ENCODE data around the gene CRYBG1. TPM values are rescaled to one million over a fixed set of nuclear protein-coding genes. Genes with fewer than 3 reads are reported as not detected.
A peak's percentile ranks its signal among the peaks of the same experiment; 100 is the strongest.

Gene CRYBG1
- total and polyA plus RNA-seq, 4 experiments from 2014 or later: 20.5 to 47.1 (median 38.5) TPM

DNA sequence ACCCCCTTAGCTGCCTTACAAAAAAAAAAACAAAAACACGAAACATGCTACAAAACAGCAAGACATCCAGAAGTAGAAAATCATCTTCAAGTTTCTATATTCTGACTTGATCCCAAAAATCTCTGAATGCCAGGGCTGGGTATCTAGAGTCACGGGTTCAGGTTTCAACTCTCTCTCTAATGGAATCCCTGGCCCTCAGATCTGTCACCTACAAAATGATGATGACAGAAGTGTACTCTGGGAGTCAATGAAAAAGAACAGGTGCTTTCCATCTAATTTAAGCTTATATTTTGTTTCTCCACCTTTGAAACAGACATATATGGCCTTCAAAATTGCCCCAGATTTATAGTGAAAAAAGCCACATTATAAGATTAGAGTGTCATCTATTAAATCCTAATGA is 250.5 kb downstream of the CRYBG1 start:
- H3K27ac Mint-ChIP-seq: no peak overlapping the region
- H3K4me1 ChIP-seq (ENCODE audit: insufficient read depth, low read length): no peaks in the 10 kb centered on the region

DNA sequence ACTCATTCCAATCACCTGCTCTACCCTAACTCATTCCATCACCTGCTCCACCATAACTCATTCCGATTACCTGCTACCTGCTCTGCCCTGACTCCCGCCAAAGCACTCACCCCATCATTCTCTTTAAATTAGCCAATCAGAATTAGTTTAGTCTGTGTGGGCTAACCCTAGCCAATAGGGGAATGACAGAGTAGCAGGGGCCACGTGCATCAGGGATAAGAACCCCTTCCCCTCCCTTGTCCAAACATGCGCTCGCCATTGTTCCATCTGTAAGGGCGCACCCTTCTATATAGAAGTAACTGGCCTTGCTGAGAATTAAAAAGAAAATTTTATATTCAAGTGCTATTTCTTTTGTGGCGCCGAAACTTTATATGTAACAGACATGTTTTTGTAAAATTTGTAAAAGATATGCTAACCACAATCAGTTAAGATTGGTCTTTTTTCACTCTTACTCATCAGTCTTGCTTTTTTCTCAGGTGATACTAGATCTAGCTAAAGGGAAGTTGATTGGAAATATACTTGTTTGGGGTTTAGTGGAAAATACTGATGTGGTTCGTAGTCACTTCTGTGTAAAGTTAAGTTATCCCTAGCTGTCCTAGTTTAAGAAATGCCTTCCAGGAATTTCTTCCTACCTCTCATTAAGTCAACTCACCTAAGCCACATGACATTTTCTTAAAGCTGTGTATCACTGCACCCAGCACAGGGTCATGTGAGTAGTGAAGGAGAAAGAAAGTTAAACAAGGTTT is 252.3 kb downstream of the CRYBG1 start:
- Mint-ChIP-seq H3K9me3 (no peaks in the 10 kb centered on the region), H3K27ac (peak overlapping the region in 1 of 7 donors; percentile 0), H3K4me1 (peaks cover 0 to 5% (median 1%) of the 10 kb centered on the region in 4 donors), H3K4me3 (no peak overlapping the region), H3K27me3 (no peaks in the 10 kb centered on the region), H3K36me3 (peaks cover 14 to 24% of the 10 kb centered on the region in 2 donors)
- intact Hi-C loops (cut with micrococcal nuclease): no loop called here
- DNase-seq: no peak
- H3K27me3 ChIP-seq (ENCODE audit: insufficient read depth, low read length): no peaks in the 10 kb centered on the region
- H3K36me3 ChIP-seq (ENCODE audit: insufficient read depth, low read length): no peaks in the 10 kb centered on the region
- ChIA-PET POLR2A (ENCODE audit: partially characterized antibody) (no interaction called here), CTCF (ENCODE audit: partially characterized antibody) (interaction anchor here (0.6 to 1.2 kb wide), 3 partner anchors 167 to 1049 kb away, joined by 3 read pairs; no protein-coding TSS in a partner anchor)
- no peak overlapping the region for H3K27ac ChIP-seq (ENCODE audit: low read depth, low read length)
- H3K9me3 ChIP-seq (ENCODE audit: control insufficient read depth in 1 of 2, low read length in 2 of 2): no peaks in the 10 kb centered on the region
- no peak overlapping the region for H3K4me3 ChIP-seq (ENCODE audit: low read length in 2 of 2)
- no peaks in the 10 kb centered on the region for H3K4me1 ChIP-seq (ENCODE audit: insufficient read depth, low read length)

More for the DNA sequence above, 250.5 kb downstream of the CRYBG1 start:
- Histone ChIP-seq H3K9me3 (ENCODE audit: control insufficient read depth in 1 of 2, low read length in 2 of 2) (no peaks in the 10 kb centered on the region), H3K4me3 (ENCODE audit: low read length in 2 of 2) (no peak overlapping the region), H3K27ac (ENCODE audit: low read depth, low read length) (no peak overlapping the region), H3K27me3 (ENCODE audit: insufficient read depth, low read length) (no peaks in the 10 kb centered on the region), H3K36me3 (ENCODE audit: insufficient read depth, low read length) (no peaks in the 10 kb centered on the region)
- H3K4me3 Mint-ChIP-seq: no peak overlapping the region
- H3K27me3 Mint-ChIP-seq: no peaks in the 10 kb centered on the region
- ChIA-PET CTCF (ENCODE audit: partially characterized antibody) (interaction anchor here (0.6 to 1.5 kb wide), 7 partner anchors 9 to 272 kb away, joined by 3 to 4 read pairs (median 3); no protein-coding TSS in a partner anchor), POLR2A (ENCODE audit: partially characterized antibody) (no interaction called here)
- peaks cover 8 to 20% of the 10 kb centered on the region in 2 donors for H3K36me3 Mint-ChIP-seq
- H3K4me1 Mint-ChIP-seq: peaks cover 0 to 5% (median 1%) of the 10 kb centered on the region in 4 donors
- no peaks in the 10 kb centered on the region for H3K9me3 Mint-ChIP-seq
- DNase-seq: no peak
- intact Hi-C loops (cut with micrococcal nuclease): no loop called here

DNA sequence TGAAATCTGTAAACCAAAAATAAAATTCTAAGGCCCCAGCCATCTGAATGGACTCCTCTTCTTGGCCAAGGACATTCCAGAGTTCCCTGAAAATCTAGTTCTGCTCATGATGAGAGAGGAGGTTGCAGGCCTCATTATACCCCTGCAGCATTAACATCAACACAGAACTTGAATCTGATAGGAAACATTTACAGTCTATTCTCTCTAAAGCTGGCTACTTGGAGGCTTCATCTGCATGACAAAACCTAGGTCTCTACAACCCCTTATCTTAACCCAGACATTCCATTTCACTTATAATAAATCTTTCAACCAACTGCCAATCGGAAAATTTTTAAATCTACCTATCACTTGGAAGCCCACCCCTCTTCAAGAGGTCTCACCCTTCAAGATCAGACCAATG is 253.1 kb downstream of the CRYBG1 start:
- CTCF ChIA-PET (ENCODE audit: partially characterized antibody): interaction anchor here (1.0 kb wide), 1 partner anchor 168 kb away, joined by 3 read pairs; no protein-coding TSS in a partner anchor
- Mint-ChIP-seq H3K4me3 (no peak overlapping the region), H3K27me3 (no peaks in the 10 kb centered on the region), H3K27ac (peak overlapping the region in 1 of 7 donors; percentile 23), H3K4me1 (peaks cover 0 to 2% (median 0%) of the 10 kb centered on the region in 4 donors), H3K36me3 (peaks cover 19 to 24% of the 10 kb centered on the region in 2 donors), H3K9me3 (no peaks in the 10 kb centered on the region)
- H3K4me1 ChIP-seq (ENCODE audit: insufficient read depth, low read length): no peaks in the 10 kb centered on the region
- no peaks in the 10 kb centered on the region for H3K27me3 ChIP-seq (ENCODE audit: insufficient read depth, low read length)
- H3K9me3 ChIP-seq (ENCODE audit: control insufficient read depth in 1 of 2, low read length in 2 of 2): no peaks in the 10 kb centered on the region
- no peak overlapping the region for H3K4me3 ChIP-seq (ENCODE audit: low read length in 2 of 2)
- POLR2A ChIA-PET (ENCODE audit: partially characterized antibody): no interaction called here
- H3K36me3 ChIP-seq (ENCODE audit: insufficient read depth, low read length): no peaks in the 10 kb centered on the region
- H3K27ac ChIP-seq (ENCODE audit: low read depth, low read length): no peak overlapping the region
- no peak for DNase-seq
- intact Hi-C loops (cut with micrococcal nuclease): no loop called here

DNA sequence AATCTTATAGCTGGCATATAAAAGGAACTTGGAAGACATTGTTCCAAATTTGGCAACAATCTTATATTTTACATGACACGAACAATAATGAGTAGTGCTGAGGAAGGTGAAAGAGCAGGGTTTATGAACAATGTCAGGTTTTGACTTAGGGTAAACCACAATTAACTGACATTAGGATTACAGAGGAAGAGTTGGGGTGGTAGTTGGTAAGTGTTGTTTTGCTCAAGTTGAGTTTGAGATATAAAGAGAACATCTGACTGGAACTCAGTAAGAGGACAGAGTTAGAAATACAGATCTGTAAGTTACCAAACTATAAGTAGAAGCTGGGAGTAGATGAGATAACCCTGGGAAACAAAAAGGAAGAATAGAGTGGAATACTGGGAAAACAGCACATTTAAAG is 253.6 kb downstream of the CRYBG1 start:
- Histone ChIP-seq H3K27me3 (ENCODE audit: insufficient read depth, low read length) (no peaks in the 10 kb centered on the region), H3K9me3 (ENCODE audit: control insufficient read depth in 1 of 2, low read length in 2 of 2) (no peaks in the 10 kb centered on the region), H3K36me3 (ENCODE audit: insufficient read depth, low read length) (no peaks in the 10 kb centered on the region), H3K4me1 (ENCODE audit: insufficient read depth, low read length) (no peaks in the 10 kb centered on the region), H3K27ac (ENCODE audit: low read depth, low read length) (no peak overlapping the region), H3K4me3 (ENCODE audit: low read length in 2 of 2) (no peak overlapping the region)
- H3K4me3 Mint-ChIP-seq: no peak overlapping the region
- no peaks in the 10 kb centered on the region for H3K9me3 Mint-ChIP-seq
- H3K36me3 Mint-ChIP-seq: peaks cover 25 to 30% of the 10 kb centered on the region in 2 donors
- POLR2A ChIA-PET (ENCODE audit: partially characterized antibody): no interaction called here
- H3K27ac Mint-ChIP-seq: no peak overlapping the region
- no peaks in the 10 kb centered on the region for H3K4me1 Mint-ChIP-seq
- CTCF ChIA-PET (ENCODE audit: partially characterized antibody): interaction anchor here (1.0 kb wide), 1 partner anchor 169 kb away, joined by 3 read pairs; no protein-coding TSS in a partner anchor
- intact Hi-C loops (cut with micrococcal nuclease): no loop called here
- no peak for DNase-seq
- H3K27me3 Mint-ChIP-seq: no peaks in the 10 kb centered on the region

DNA sequence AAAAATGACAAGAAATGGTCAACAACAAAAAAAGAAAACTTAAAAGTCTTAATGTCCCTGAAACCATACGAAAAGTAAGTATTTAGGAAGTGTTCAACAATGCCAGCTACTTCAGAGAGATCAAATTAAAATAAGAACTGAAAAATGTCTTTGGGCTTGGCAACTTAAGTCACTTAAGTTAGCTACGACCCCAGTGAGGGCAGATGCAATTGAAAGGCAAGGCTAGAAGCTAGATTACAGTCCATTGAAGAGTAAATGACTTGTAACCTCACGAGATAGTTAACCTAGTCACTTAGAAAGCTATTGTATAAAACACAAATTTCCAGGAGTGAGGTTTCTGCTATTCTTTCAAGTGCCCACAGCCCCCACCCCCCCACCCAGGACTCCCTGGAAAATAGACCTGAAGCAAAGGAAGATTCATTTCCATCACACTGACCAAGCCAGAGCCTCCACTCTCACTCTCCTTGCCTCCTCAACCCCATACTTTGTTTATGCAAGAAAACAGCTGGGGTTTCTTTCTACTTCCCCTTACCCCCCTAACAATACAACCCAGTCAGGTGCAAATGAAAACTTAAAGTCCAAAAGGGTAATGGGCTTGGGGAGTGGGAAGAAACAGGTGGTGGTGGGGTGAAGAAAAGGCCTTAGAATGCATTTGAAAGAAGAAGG is 254.2 kb downstream of the CRYBG1 start:
- POLR2A ChIA-PET (ENCODE audit: partially characterized antibody): no interaction called here

DNA sequence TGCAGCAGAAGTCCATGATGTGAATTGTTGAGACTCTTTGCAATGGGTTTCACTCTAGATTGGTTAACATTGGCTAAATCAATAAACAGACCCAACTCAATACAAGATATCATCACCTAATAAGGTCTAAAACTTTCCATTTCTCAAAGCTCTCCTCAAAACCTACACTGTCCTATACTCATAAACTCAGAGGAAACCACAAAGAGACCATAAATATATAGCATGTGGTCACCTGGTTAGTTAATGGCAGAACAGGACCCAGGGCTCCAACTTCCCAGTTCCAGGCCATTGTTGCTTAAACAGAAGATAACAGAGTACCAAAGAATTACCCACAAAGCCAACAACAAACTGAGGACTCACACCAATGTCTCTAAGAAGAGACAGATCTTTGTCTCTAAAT is 256.8 kb downstream of the CRYBG1 start:
- no peak overlapping the region for H3K27ac ChIP-seq (ENCODE audit: low read depth, low read length)
- H3K4me3 ChIP-seq (ENCODE audit: low read length in 2 of 2): no peak overlapping the region
- Mint-ChIP-seq H3K4me1 (no peaks in the 10 kb centered on the region), H3K27ac (no peak overlapping the region), H3K9me3 (no peaks in the 10 kb centered on the region), H3K36me3 (peaks cover 29 to 39% of the 10 kb centered on the region in 2 donors), H3K4me3 (no peak overlapping the region), H3K27me3 (no peaks in the 10 kb centered on the region)
- no peak for DNase-seq
- no peaks in the 10 kb centered on the region for H3K36me3 ChIP-seq (ENCODE audit: insufficient read depth, low read length)
- intact Hi-C loops (cut with micrococcal nuclease): no loop called here
- H3K9me3 ChIP-seq (ENCODE audit: control insufficient read depth in 1 of 2, low read length in 2 of 2): no peaks in the 10 kb centered on the region
- H3K27me3 ChIP-seq (ENCODE audit: insufficient read depth, low read length): no peaks in the 10 kb centered on the region
- POLR2A ChIA-PET (ENCODE audit: partially characterized antibody): no interaction called here
- H3K4me1 ChIP-seq (ENCODE audit: insufficient read depth, low read length): no peaks in the 10 kb centered on the region
- CTCF ChIA-PET (ENCODE audit: partially characterized antibody): interaction anchor here (2.9 kb wide), 1 partner anchor 8 kb away, joined by 17 read pairs; no protein-coding TSS in a partner anchor

More for the DNA sequence above, 254.2 kb downstream of the CRYBG1 start:
- Mint-ChIP-seq H3K27ac (no peak overlapping the region), H3K36me3 (peaks cover 27 to 31% of the 10 kb centered on the region in 2 donors), H3K4me1 (no peaks in the 10 kb centered on the region), H3K4me3 (no peak overlapping the region), H3K9me3 (no peaks in the 10 kb centered on the region), H3K27me3 (no peaks in the 10 kb centered on the region)
- Histone ChIP-seq H3K27me3 (ENCODE audit: insufficient read depth, low read length) (no peaks in the 10 kb centered on the region), H3K27ac (ENCODE audit: low read depth, low read length) (no peak overlapping the region), H3K4me1 (ENCODE audit: insufficient read depth, low read length) (no peaks in the 10 kb centered on the region), H3K36me3 (ENCODE audit: insufficient read depth, low read length) (no peaks in the 10 kb centered on the region), H3K9me3 (ENCODE audit: control insufficient read depth in 1 of 2, low read length in 2 of 2) (no peaks in the 10 kb centered on the region), H3K4me3 (ENCODE audit: low read length in 2 of 2) (no peak overlapping the region)
- intact Hi-C loops (cut with micrococcal nuclease): no loop called here
- no peak for DNase-seq
- CTCF ChIA-PET (ENCODE audit: partially characterized antibody): no interaction called here

DNA sequence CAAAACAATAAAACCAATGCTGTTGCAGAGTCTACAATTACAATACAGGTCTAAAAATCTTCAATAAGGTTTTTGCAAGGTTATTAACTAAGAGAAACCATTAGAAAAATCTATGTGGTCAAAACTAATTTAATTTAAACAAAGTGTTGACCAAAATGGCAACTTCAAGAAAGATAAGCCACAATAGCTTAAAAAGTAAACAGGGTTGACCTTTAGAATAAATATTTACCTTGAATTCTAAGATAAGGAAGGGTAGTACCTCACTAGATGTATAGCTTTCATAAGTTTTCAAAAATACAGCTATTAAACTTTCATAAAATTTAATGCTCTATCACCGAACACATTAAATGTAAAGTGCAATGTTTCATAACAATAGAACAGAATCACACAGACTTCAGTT is 257.3 kb downstream of the CRYBG1 start:
- intact Hi-C loops (cut with micrococcal nuclease): no loop called here
- no peak for DNase-seq
- H3K4me1 ChIP-seq (ENCODE audit: insufficient read depth, low read length): no peaks in the 10 kb centered on the region
- H3K36me3 ChIP-seq (ENCODE audit: insufficient read depth, low read length): no peaks in the 10 kb centered on the region
- Mint-ChIP-seq H3K4me1 (no peaks in the 10 kb centered on the region), H3K9me3 (no peaks in the 10 kb centered on the region), H3K36me3 (peaks cover 28 to 41% of the 10 kb centered on the region in 2 donors), H3K27me3 (no peaks in the 10 kb centered on the region), H3K4me3 (no peak overlapping the region), H3K27ac (no peak overlapping the region)
- no peaks in the 10 kb centered on the region for H3K9me3 ChIP-seq (ENCODE audit: control insufficient read depth in 1 of 2, low read length in 2 of 2)
- H3K27ac ChIP-seq (ENCODE audit: low read depth, low read length): no peak overlapping the region
- no peak overlapping the region for H3K4me3 ChIP-seq (ENCODE audit: low read length in 2 of 2)
- H3K27me3 ChIP-seq (ENCODE audit: insufficient read depth, low read length): no peaks in the 10 kb centered on the region
- CTCF ChIA-PET (ENCODE audit: partially characterized antibody): interaction anchor here (2.9 kb wide), 1 partner anchor 9 kb away, joined by 17 read pairs; no protein-coding TSS in a partner anchor
- POLR2A ChIA-PET (ENCODE audit: partially characterized antibody): no interaction called here

All from CD4-positive, alpha-beta memory T cell (primary cell).